Natural killer cell treated with Interleukin-12 subunit alpha and Interleukin-12 subunit beta and Interleukin-15 and Interleukin-18, amount 100 ng/mL, for 72 hours (primary cell): Measurements from ENCODE around the gene CAND1. TPM values are rescaled to one million over a fixed set of nuclear protein-coding genes. Genes with fewer than 3 reads are reported as not detected.

Experiments used
- ATAC-seq, 2 donors: fragments of 150-1000 bp; cut with Tn5 transposase in 1 of 2; sonication (Bioruptor Pico), chemical (Tn5 transposase) in 1 of 2; 2 replicates each; pipeline ENCODE4 v1.10.0; 2021
- DNase-seq: peaks from one replicate; pipeline ENCODE4 v3.0.0; 2022; ENCODE audit warnings: low spot score
- H3K27ac Mint-ChIP-seq, 2 donors: 1 replicate in 1 of 2; 2 replicates in 1 of 2; pipeline ENCODE4 v1.8.0; 2022; ENCODE audit warnings: mixed read lengths in 2 of 2, mild to moderate bottlenecking in 1 of 2, moderate library complexity in 1 of 2
- H3K27me3 Mint-ChIP-seq, 2 donors: 1 replicate in 1 of 2; 2 replicates in 1 of 2; pipeline ENCODE4 v1.8.0; 2022; ENCODE audit warnings: mixed read lengths in 2 of 2
- H3K36me3 Mint-ChIP-seq: one replicate; pipeline ENCODE4 v1.8.0; 2022; ENCODE audit warnings: mixed read lengths
- H3K4me1 Mint-ChIP-seq, 2 donors: 1 replicate in 1 of 2; 2 replicates in 1 of 2; pipeline ENCODE4 v1.8.0; 2022; ENCODE audit warnings: low read depth in 2 of 2, mixed read lengths in 2 of 2, mild to moderate bottlenecking in 1 of 2
- H3K4me3 Mint-ChIP-seq: one replicate; pipeline ENCODE4 v1.8.0; 2022; ENCODE audit warnings: mixed read lengths
- H3K9me3 Mint-ChIP-seq: 2 replicates; pipeline ENCODE4 v1.8.0; 2022; ENCODE audit warnings: mixed read lengths
- total RNA-seq, 2 donors: library from RNA; stranded (reverse); gene quantifications; one replicate each; pipeline ENCODE4 v1.2.3, GENCODE V29; 2022

CAND1 gene
- total RNA-seq, 2 donors from 2014 or later: 140 to 161 TPM

DNA sequence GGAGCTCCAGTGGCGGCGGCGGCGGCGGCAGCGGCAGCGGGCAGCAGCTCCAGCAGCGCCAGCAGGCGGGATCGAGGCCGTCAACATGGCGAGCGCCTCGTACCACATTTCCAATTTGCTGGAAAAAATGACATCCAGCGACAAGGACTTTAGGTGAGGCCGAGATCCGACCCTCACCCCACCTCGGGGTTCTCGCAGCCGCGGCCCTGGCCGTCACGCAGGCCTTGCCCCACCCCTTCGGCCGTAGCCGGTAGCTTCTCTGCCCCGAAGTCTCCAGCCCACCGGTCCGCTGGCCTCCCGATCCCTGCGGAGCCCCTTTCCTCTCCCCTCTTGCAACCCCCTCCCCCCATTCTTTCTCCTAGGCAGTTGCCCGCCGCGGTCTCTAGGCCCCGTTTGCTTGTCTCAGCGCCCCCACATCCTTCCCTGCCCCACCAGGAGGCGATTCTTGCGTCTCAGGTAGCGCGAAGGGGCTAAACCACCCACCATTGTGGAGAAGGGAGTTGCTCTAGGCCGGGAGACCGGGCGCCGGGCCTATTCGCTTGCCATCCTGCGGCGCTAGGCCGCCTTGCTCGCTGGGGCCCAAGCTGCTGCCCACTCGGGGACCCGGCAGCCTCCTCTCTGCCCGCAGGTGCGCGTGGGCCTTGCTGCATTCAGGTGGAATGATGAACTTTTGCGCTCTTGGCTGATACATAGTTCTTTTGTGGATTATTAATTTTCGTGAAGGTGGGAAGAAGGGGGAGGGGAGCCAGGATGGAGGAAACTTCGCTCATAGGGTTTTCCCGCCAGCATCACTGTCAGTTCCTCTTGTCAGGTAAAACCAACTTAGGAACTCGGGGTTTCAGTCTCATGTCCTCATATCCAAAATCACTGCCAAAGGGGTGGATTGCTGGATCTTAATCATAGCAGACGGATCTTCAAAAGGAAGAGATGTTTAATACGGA lies 745 bp downstream of the CAND1 start:
- peaks cover 32 to 36% of the 10 kb centered on the region in 2 donors for H3K4me1 Mint-ChIP-seq
- peaks cover 6% of the 10 kb centered on the region for H3K36me3 Mint-ChIP-seq

DNA sequence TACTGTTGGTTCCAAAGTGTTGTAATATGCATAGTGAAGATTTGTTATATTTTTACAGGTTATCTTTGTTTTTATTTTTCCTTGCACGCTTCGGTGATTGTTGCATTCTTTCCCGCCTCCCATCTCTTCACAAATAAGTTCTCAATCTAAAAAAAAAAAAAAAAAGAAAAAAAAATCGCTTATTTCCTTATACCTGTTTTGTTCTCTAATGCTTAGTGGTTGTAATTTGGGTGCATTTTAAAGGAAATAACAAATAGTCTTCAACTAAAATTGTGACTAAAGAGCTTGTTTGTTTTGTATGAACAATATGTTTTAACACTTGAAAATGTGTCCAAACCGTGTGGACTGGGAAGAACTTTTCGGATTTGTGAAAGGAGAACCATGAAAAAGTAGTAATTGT lies 1.5 kb downstream of the CAND1 start:
- DNase-seq (no peak), ATAC-seq (no peak)
- peaks cover 6% of the 10 kb centered on the region for H3K36me3 Mint-ChIP-seq
- H3K4me3 Mint-ChIP-seq: peak overlapping the region; percentile 85
- H3K4me1 Mint-ChIP-seq: peaks cover 37 to 41% of the 10 kb centered on the region in 2 donors
- peak overlapping the region; percentile 96 to 98 for H3K27ac Mint-ChIP-seq
- no peaks in the 10 kb centered on the region for H3K9me3 Mint-ChIP-seq
- no peaks in the 10 kb centered on the region for H3K27me3 Mint-ChIP-seq

More for the DNA sequence above, 745 bp downstream of the CAND1 start:
- Mint-ChIP-seq H3K9me3 (no peaks in the 10 kb centered on the region), H3K27ac (peak overlapping the region; percentile 96 to 98), H3K4me3 (peak overlapping the region; percentile 85), H3K27me3 (no peaks in the 10 kb centered on the region)
- peak; percentile 4 to 9 for ATAC-seq
- DNase-seq: peak; percentile 64

- ATAC-seq (no peak), DNase-seq (no peak)
- Mint-ChIP-seq H3K36me3 (peaks cover 6% of the 10 kb centered on the region), H3K4me3 (no peak overlapping the region), H3K27ac (no peak overlapping the region), H3K4me1 (peaks cover 51 to 55% of the 10 kb centered on the region in 2 donors), H3K27me3 (no peaks in the 10 kb centered on the region), H3K9me3 (no peaks in the 10 kb centered on the region)
Observed at GRCh38 chr12:67271976-67272375, 2.8 kb downstream of the CAND1 start.

DNA sequence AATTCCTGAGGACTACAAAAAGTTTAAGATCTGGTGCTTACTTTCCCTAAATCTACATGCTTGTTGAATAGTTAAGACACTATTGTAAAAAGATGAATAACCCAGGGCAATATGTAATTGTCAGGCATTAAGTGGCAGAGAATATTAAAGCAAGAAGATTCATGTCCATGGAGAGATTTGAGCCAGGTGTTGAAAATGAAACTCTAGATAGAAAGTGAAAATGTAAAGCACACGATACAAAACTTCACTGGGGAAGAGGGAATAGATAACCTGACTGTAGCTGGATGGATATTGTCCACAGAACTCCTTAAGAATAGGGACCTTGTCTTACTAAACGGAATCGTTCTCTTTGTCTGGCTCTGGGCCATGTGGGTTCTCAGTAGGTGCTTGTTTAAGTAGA lies 5.0 kb downstream of the CAND1 start:
- Mint-ChIP-seq H3K4me1 (peaks cover 60 to 64% of the 10 kb centered on the region in 2 donors), H3K27me3 (no peaks in the 10 kb centered on the region), H3K9me3 (no peaks in the 10 kb centered on the region), H3K4me3 (no peak overlapping the region), H3K27ac (peak overlapping the region in 1 of 2 donors; percentile 35), H3K36me3 (peaks cover 6% of the 10 kb centered on the region)
- DNase-seq (no peak), ATAC-seq (no peak)

- no peak overlapping the region for H3K4me3 Mint-ChIP-seq
Observed at GRCh38 chr12:67275380-67275913, 6.3 kb downstream of the CAND1 start.

GRCh38 chr12:67276421-67276820 lies 7.3 kb downstream of the CAND1 start:
- Mint-ChIP-seq H3K36me3 (no peaks in the 10 kb centered on the region), H3K9me3 (no peaks in the 10 kb centered on the region), H3K27me3 (no peaks in the 10 kb centered on the region), H3K4me1 (peaks cover 47 to 58% of the 10 kb centered on the region in 2 donors), H3K4me3 (no peak overlapping the region), H3K27ac (peak overlapping the region in 1 of 2 donors; percentile 9)
- ATAC-seq: no peak
- DNase-seq: no peak

More at GRCh38 chr12:67275380-67275913, 6.3 kb downstream of the CAND1 start:
- ATAC-seq (no peak), DNase-seq (no peak)
- Mint-ChIP-seq H3K27ac (peak overlapping the region in 1 of 2 donors; percentile 28), H3K36me3 (peaks cover 1% of the 10 kb centered on the region), H3K9me3 (no peaks in the 10 kb centered on the region), H3K4me1 (peaks cover 57 to 61% of the 10 kb centered on the region in 2 donors), H3K27me3 (no peaks in the 10 kb centered on the region)

GRCh38 chr12:67279637-67280036 lies 10.5 kb downstream of the CAND1 start:
- H3K36me3 Mint-ChIP-seq: peaks cover 4% of the 10 kb centered on the region
- H3K4me3 Mint-ChIP-seq: no peak overlapping the region
- no peaks in the 10 kb centered on the region for H3K27me3 Mint-ChIP-seq
- DNase-seq (no peak), ATAC-seq (no peak)
- no peaks in the 10 kb centered on the region for H3K9me3 Mint-ChIP-seq
- peaks cover 42 to 54% of the 10 kb centered on the region in 2 donors for H3K4me1 Mint-ChIP-seq
- no peak overlapping the region for H3K27ac Mint-ChIP-seq

GRCh38 chr12:67280088-67280487 lies 10.9 kb downstream of the CAND1 start:
- Mint-ChIP-seq H3K4me1 (peaks cover 42 to 51% of the 10 kb centered on the region in 2 donors), H3K36me3 (peaks cover 7% of the 10 kb centered on the region), H3K9me3 (no peaks in the 10 kb centered on the region), H3K4me3 (no peak overlapping the region), H3K27ac (no peak overlapping the region), H3K27me3 (no peaks in the 10 kb centered on the region)
- DNase-seq (no peak), ATAC-seq (no peak)

GRCh38 chr12:67280572-67280971 lies 11.4 kb downstream of the CAND1 start:
- Mint-ChIP-seq H3K9me3 (no peaks in the 10 kb centered on the region), H3K27ac (no peak overlapping the region), H3K4me1 (peaks cover 38 to 48% of the 10 kb centered on the region in 2 donors), H3K36me3 (peaks cover 7% of the 10 kb centered on the region), H3K4me3 (no peak overlapping the region), H3K27me3 (no peaks in the 10 kb centered on the region)
- ATAC-seq (no peak), DNase-seq (no peak)

DNA sequence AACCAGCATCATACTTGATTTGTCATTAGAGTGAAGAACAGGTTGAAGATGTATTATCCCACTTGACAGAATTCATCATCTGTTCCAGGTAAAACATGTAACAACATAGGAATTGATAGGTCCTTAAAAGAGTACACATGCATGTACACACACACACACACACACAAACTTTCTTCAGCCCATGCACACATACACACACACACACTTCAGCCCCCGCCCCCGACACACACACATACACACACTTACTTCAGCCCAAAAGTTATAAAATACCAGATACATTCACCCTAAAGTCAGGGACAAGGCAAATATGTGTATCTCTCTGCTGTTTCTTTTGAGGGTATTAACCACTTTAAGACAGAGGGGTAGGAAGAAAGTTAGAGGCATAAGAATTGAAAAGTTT lies 15.4 kb downstream of the CAND1 start:
- H3K27me3 Mint-ChIP-seq: no peaks in the 10 kb centered on the region
- peaks cover 16% of the 10 kb centered on the region for H3K36me3 Mint-ChIP-seq
- no peak for DNase-seq
- ATAC-seq: no peak
- no peak overlapping the region for H3K27ac Mint-ChIP-seq
- no peaks in the 10 kb centered on the region for H3K9me3 Mint-ChIP-seq
- H3K4me3 Mint-ChIP-seq: no peak overlapping the region
- peaks cover 25 to 36% of the 10 kb centered on the region in 2 donors for H3K4me1 Mint-ChIP-seq

DNA sequence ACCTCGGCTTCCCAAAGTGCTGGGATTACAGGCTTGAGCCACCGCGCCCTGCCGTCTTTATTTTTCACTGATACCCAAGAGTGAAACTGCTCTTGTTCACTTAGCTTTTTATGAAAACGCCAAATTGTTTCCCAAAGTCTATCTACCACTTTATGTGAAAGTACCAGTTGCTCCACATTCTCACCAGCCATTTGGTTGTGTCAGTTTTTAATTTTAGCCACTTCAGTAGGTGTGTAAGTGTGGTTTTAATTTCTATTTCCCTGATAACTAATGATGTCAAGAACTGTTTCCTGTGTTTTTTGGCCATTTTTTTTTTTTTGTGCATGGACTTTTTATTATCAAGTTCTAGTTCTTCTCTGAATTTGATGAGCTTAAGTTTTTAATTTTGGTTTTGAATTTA lies 17.1 kb downstream of the CAND1 start:
- Mint-ChIP-seq H3K36me3 (peaks cover 16% of the 10 kb centered on the region), H3K4me1 (peaks cover 36 to 40% of the 10 kb centered on the region in 2 donors), H3K9me3 (no peaks in the 10 kb centered on the region), H3K27ac (no peak overlapping the region), H3K27me3 (no peaks in the 10 kb centered on the region), H3K4me3 (no peak overlapping the region)
- ATAC-seq (no peak), DNase-seq (no peak)

DNA sequence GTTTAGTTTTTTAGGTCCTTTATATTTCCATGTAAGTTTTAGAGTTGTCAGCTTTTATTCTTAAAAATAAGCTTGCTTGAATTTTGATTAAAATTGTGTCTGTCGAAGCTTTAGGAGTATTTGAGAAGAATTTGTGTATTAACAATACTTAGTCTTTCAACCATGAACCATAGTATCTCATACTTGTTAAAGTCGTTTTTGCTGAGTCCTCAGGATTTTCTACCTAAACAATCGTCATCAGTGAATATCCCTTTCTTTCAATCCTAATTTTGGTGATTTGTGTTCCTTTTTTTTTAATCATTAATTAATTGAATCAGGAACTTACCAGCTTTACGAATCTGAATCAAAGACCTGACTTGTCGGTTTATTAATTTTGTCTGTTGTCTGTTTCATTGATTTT lies 18.2 kb downstream of the CAND1 start:
- ATAC-seq (no peak), DNase-seq (no peak)
- H3K9me3 Mint-ChIP-seq: no peaks in the 10 kb centered on the region
- no peak overlapping the region for H3K4me3 Mint-ChIP-seq
- no peak overlapping the region for H3K27ac Mint-ChIP-seq
- no peaks in the 10 kb centered on the region for H3K27me3 Mint-ChIP-seq
- peaks cover 35 to 37% of the 10 kb centered on the region in 2 donors for H3K4me1 Mint-ChIP-seq
- H3K36me3 Mint-ChIP-seq: peaks cover 16% of the 10 kb centered on the region

DNA sequence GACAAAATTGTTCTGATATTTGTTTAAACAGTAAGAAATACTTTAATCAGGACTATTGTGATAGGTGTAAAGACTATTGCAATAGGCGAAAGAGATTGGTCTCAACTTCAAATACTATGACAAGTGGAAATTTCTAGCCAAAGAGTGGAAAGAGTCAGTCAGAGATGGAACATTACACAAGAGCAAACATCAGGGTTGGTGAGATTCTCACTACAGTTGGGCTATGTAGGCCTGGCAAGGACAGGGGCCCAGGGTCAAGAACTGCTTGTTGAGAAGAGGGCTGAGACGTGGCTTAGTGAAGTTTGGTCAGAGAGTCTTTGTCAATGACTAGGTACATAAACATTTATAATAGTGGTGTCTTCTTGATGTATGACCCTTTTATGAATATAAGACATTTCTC lies 19.4 kb downstream of the CAND1 start:
- Mint-ChIP-seq H3K27ac (no peak overlapping the region), H3K27me3 (no peaks in the 10 kb centered on the region), H3K4me1 (peaks cover 37 to 39% of the 10 kb centered on the region in 2 donors), H3K4me3 (no peak overlapping the region), H3K36me3 (peaks cover 16% of the 10 kb centered on the region), H3K9me3 (no peaks in the 10 kb centered on the region)
- no peak for DNase-seq
- no peak for ATAC-seq

DNA sequence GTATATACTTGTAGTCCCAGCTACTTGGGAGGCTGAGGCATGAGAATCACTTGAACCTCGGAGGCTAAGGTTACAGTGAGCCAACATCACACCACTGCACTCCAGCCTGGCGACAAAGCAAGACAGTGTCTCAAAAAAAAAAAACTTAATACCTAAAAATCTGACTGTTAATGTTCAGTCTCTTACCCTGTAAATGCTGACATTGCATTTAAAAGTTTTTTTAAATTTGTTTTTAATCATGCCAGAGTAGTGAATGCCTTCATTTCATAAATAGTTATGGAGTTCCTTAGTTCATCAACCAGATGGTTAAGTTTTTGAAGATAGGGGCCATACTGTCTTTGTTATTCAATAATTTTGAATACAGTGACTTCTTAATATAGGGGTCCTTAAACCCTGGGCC lies 21.2 kb downstream of the CAND1 start:
- Mint-ChIP-seq H3K27me3 (no peaks in the 10 kb centered on the region), H3K9me3 (no peaks in the 10 kb centered on the region), H3K4me3 (no peak overlapping the region), H3K4me1 (peaks cover 34 to 37% of the 10 kb centered on the region in 2 donors), H3K27ac (no peak overlapping the region), H3K36me3 (peaks cover 16% of the 10 kb centered on the region)
- DNase-seq: no peak
- ATAC-seq: no peak
